HEK293 (cell line): Measurements from ENCODE around the gene NEK2.
"Not testable (repeated sequence)": the region's sequence is repeated elsewhere in the genome, so short reads cannot be mapped to it uniquely, and the experiment has no call there.

Experiments
- CTCF ChIA-PET: fragments of 350-600 bp; formaldehyde crosslinking; extraction: SDS; loops from one replicate; lab custom pipeline; 2021; ENCODE audit warnings: antibody characterized with exemption; lab: Yijun Ruan, JAX
- POLR2A ChIA-PET: fragments of 300-600 bp; formaldehyde crosslinking; extraction: SDS; loops from one replicate; lab custom pipeline; 2020; ENCODE audit warnings: antibody characterized with exemption, inconsistent platforms; lab: Yijun Ruan, JAX
- H3K27ac ChIP-seq: fragments of 200-500 bp; sonication (Bioruptor generic); 2 replicates; pipeline ENCODE4 v1.5.1; 2014; ENCODE audit warnings: low read depth, low read length, control low read depth, inconsistent platforms; ENCODE audit errors: extremely low read depth
- H3K36me3 ChIP-seq, 2 experiments: fragments of 200-500 bp in 1 of 2; sonication (Bioruptor generic) in 1 of 2; 1 replicate in 1 of 2; 2 replicates in 1 of 2; pipeline ENCODE4 v1.5.1; 2014 to 2017; ENCODE audit warnings: inconsistent platforms in 2 of 2, low read length in 2 of 2; ENCODE audit not compliant: control insufficient read depth in 2 of 2, insufficient read depth in 1 of 2
- H3K4me1 ChIP-seq: fragments of 200-500 bp; sonication (Bioruptor generic); 2 replicates; pipeline ENCODE4 v1.5.1; 2014; ENCODE audit warnings: mild to moderate bottlenecking, low read length, inconsistent platforms; ENCODE audit not compliant: control insufficient read depth, insufficient read depth
- H3K4me3 ChIP-seq: 2 replicates; pipeline ENCODE4 v1.5.1; 2011; ENCODE audit warnings: low read depth, mild to moderate bottlenecking, control low read depth, low read length, moderate library complexity
- H3K9me3 ChIP-seq: fragments of 200-500 bp; sonication (Bioruptor generic); 2 replicates; pipeline ENCODE4 v1.5.1; 2014; ENCODE audit warnings: low read depth, low read length, inconsistent platforms; ENCODE audit not compliant: control insufficient read depth, insufficient read depth
- OVOL3 ChIP-seq: fragments of 450-650 bp; formaldehyde crosslinking; IDR thresholded peaks from 2 replicates; pipeline ENCODE4 v1.5.1; 2016; ENCODE audit warnings: missing biosample characterization, missing genetic modification characterization
- PRDM1 ChIP-seq: fragments of 450-650 bp; formaldehyde crosslinking; IDR thresholded peaks from 2 replicates; pipeline ENCODE4; 2016; ENCODE audit warnings: missing biosample characterization, missing genetic modification characterization
- SCRT2 ChIP-seq: fragments of 450-650 bp; formaldehyde crosslinking; IDR thresholded peaks from 2 replicates; pipeline ENCODE4 v1.5.1; 2016; ENCODE audit warnings: missing biosample characterization, missing genetic modification characterization
- ZBTB20 ChIP-seq: fragments of 450-650 bp; formaldehyde crosslinking; IDR thresholded peaks from 2 replicates; pipeline ENCODE4 v1.5.1; 2016; ENCODE audit warnings: missing biosample characterization, missing genetic modification characterization
- ZNF114 ChIP-seq: fragments of 450-650 bp; formaldehyde crosslinking; IDR thresholded peaks from 2 replicates; pipeline ENCODE4 v1.5.0; 2017; ENCODE audit warnings: missing biosample characterization, missing genetic modification characterization
- ZNF214 ChIP-seq: fragments of 450-650 bp; formaldehyde crosslinking; IDR thresholded peaks from 2 replicates; pipeline ENCODE4 v1.5.1; 2017; ENCODE audit warnings: missing biosample characterization, mild to moderate bottlenecking, missing genetic modification characterization, borderline replicate concordance
- ZNF292 ChIP-seq: fragments of 450-650 bp; formaldehyde crosslinking; IDR thresholded peaks from 2 replicates; pipeline ENCODE4 v1.5.1; 2016; ENCODE audit warnings: low read depth, missing biosample characterization, missing genetic modification characterization, borderline replicate concordance
- ZNF366 ChIP-seq: fragments of 450-650 bp; formaldehyde crosslinking; conservative IDR thresholded peaks from 2 replicates; pipeline ENCODE4 v1.5.1; 2016; ENCODE audit warnings: missing biosample characterization, missing genetic modification characterization
- ZNF544 ChIP-seq: fragments of 450-650 bp; formaldehyde crosslinking; IDR thresholded peaks from 2 replicates; pipeline ENCODE4 v1.5.0; 2017; ENCODE audit warnings: missing biosample characterization, missing genetic modification characterization
- ZNF785 ChIP-seq: fragments of 450-650 bp; formaldehyde crosslinking; IDR thresholded peaks from 2 replicates; pipeline ENCODE4 v1.5.1; 2016; ENCODE audit warnings: missing biosample characterization, missing genetic modification characterization
- ZNF791 ChIP-seq: fragments of 450-650 bp; formaldehyde crosslinking; IDR thresholded peaks from 2 replicates; pipeline ENCODE4 v1.5.1; 2016; ENCODE audit warnings: missing biosample characterization, missing genetic modification characterization
- TF ChIP-seq, protein P1 (sequence below): fragments of 450-650 bp; formaldehyde crosslinking; IDR thresholded peaks from 2 replicates; pipeline ENCODE4 v1.5.1; 2016; ENCODE audit warnings: missing biosample characterization, missing genetic modification characterization
- TF ChIP-seq, protein P2 (sequence below): fragments of 450-650 bp; formaldehyde crosslinking; IDR thresholded peaks from 2 replicates; pipeline ENCODE4 v1.5.1; 2017; ENCODE audit warnings: missing biosample characterization, missing genetic modification characterization
- TF ChIP-seq, protein P3 (sequence below): fragments of 450-650 bp; formaldehyde crosslinking; IDR thresholded peaks from 2 replicates; pipeline ENCODE4 v1.5.1; 2017; ENCODE audit warnings: missing biosample characterization, missing genetic modification characterization

Gene NEK2

DNA sequence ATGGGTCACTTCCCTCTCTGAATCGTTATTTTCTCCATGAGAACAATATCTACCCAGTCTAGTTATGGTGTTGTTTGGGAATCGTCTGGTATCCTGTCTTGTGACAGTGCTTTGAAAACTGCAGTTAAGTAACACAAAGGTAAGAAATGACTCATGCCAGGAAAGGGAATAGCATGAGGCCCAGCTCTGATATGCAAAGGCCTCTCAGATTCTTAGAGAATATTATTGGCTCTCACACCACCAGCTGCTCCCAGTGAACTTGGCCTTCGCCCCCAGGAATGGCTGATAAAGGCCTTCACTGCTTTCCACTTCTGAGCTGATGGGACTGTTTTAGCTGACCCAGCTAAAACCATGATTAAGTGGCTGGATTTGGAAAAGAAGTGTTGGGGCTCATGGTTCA is 27.1 kb downstream of the NEK2 start (continued):
- TF ChIP-seq, protein P1, sequence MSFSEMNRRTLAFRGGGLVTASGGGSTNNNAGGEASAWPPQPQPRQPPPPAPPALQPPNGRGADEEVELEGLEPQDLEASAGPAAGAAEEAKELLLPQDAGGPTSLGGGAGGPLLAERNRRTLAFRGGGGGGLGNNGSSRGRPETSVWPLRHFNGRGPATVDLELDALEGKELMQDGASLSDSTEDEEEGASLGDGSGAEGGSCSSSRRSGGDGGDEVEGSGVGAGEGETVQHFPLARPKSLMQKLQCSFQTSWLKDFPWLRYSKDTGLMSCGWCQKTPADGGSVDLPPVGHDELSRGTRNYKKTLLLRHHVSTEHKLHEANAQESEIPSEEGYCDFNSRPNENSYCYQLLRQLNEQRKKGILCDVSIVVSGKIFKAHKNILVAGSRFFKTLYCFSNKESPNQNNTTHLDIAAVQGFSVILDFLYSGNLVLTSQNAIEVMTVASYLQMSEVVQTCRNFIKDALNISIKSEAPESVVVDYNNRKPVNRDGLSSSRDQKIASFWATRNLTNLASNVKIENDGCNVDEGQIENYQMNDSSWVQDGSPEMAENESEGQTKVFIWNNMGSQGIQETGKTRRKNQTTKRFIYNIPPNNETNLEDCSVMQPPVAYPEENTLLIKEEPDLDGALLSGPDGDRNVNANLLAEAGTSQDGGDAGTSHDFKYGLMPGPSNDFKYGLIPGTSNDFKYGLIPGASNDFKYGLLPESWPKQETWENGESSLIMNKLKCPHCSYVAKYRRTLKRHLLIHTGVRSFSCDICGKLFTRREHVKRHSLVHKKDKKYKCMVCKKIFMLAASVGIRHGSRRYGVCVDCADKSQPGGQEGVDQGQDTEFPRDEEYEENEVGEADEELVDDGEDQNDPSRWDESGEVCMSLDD (tag by site-specific recombination), result no peak
- TF ChIP-seq, all 188 proteins: peak for 0

DNA sequence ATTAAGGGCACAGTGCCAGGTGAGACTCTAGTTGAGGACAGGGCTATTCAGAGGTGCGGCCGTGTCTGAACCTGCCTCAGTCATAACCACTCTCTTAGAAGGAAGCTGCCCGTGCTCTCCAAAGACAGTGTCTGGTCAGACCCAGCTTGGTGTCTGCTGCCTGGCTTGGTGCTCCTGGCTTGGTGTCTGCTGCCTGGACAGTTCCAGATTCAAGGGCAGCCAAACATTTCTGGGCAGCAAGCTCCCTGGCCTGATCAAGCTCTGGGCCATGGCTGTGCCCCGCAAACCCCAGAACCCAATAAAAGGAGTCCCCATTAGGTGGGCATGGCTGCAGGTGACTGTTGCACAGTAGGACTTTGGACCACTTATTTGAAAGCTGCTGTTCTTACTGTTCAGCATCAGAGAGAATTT is 27.7 kb downstream of the NEK2 start:
- TF ChIP-seq ZNF544 (tag by site-specific recombination), result no peak
- TF ChIP-seq, protein P2, sequence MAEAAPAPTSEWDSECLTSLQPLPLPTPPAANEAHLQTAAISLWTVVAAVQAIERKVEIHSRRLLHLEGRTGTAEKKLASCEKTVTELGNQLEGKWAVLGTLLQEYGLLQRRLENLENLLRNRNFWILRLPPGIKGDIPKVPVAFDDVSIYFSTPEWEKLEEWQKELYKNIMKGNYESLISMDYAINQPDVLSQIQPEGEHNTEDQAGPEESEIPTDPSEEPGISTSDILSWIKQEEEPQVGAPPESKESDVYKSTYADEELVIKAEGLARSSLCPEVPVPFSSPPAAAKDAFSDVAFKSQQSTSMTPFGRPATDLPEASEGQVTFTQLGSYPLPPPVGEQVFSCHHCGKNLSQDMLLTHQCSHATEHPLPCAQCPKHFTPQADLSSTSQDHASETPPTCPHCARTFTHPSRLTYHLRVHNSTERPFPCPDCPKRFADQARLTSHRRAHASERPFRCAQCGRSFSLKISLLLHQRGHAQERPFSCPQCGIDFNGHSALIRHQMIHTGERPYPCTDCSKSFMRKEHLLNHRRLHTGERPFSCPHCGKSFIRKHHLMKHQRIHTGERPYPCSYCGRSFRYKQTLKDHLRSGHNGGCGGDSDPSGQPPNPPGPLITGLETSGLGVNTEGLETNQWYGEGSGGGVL (tag by site-specific recombination), result no peak
- TF ChIP-seq ZNF791, result no peak
- 0 out of 2 replicates have a peak, but pooled peaks have one; percentile 9 for TF ChIP-seq SCRT2 (tag by site-specific recombination)
- TF ChIP-seq, all 188 proteins: peak for 1
- no peak overlapping the region for H3K4me3 ChIP-seq
- ChIA-PET CTCF (interaction anchor here (0.7 to 2.4 kb wide), 4 partner anchors 8 to 134 kb away, joined by 3 to 13 read pairs (median 4); no protein-coding TSS in a partner anchor), POLR2A (interaction anchor here (0.6 kb wide), 1 partner anchor 393 kb away, joined by 3 read pairs; no protein-coding TSS in a partner anchor)
- H3K4me1 ChIP-seq, result peaks cover 8% of the 10 kb centered on the region
- H3K27ac ChIP-seq, result no peak overlapping the region
- no peaks in the 10 kb centered on the region for H3K36me3 ChIP-seq
- H3K9me3 ChIP-seq, result no peaks in the 10 kb centered on the region

DNA sequence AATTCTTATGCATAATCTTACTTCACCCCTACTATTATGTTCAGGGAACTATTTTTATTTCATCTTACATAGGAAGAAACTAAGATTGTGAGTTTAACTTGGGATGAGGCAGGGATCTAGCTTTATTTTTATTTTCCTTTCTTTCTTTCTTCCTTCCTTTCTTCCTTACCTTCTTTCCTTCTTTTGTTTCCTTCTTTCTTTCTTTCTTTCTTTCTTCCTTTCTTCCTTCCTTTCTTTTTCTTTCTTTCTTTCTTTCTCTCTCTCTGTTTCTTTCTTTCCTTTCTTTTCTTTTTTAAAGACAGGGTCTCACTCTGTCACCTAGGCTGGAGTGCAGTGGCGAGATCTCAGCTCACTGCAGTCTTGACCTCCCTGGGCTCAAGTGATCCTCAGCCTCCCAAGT is 28.9 kb downstream of the NEK2 start:
- Histone ChIP-seq H3K4me1 (peaks cover 8% of the 10 kb centered on the region), H3K4me3 (no peak overlapping the region)
- TF ChIP-seq ZNF785 (tag by site-specific recombination) (no peak), PRDM1 (tag by site-specific recombination) (peak; percentile 31; the same call in 1 of the 2 replicates), ZNF366 (tag by site-specific recombination) (peak; percentile 92), ZNF214 (no peak)
- TF ChIP-seq, all 188 proteins: peak for 2
- POLR2A ChIA-PET, result interaction anchor here (0.6 kb wide), 1 partner anchor 257 kb away, joined by 3 read pairs; no protein-coding TSS in a partner anchor
- H3K27ac ChIP-seq, result no peak overlapping the region
- CTCF ChIA-PET, result interaction anchor here (0.6 to 2.4 kb wide), 3 partner anchors 9 to 364 kb away, joined by 3 to 13 read pairs (median 4); no protein-coding TSS in a partner anchor
- H3K9me3 ChIP-seq, result no peaks in the 10 kb centered on the region
- H3K36me3 ChIP-seq, result no peaks in the 10 kb centered on the region

DNA sequence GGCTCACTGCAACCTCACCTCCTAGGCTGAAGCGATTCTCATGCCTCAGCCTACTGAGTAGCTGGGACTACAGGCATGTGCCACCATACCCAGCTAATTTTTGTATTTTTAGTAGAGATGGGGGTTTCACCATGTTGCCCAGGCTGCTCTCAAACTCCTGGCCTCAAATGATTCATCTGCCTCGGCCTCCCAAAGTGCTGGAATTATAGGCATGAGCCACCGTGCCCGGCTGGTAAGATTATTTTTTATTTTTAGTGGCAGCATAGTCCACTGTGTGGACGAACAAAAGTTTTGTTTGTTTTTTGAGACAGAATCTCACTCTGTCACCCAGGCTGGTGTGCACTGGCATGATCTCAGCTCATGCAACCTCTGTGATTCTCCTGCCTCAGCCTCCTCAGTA is 29.8 kb downstream of the NEK2 start:
- POLR2A ChIA-PET, result not testable (repeated sequence)
- CTCF ChIA-PET, result interaction anchor here (1.1 kb wide), 1 partner anchor 9 kb away, joined by 7 read pairs; no protein-coding TSS in a partner anchor

DNA sequence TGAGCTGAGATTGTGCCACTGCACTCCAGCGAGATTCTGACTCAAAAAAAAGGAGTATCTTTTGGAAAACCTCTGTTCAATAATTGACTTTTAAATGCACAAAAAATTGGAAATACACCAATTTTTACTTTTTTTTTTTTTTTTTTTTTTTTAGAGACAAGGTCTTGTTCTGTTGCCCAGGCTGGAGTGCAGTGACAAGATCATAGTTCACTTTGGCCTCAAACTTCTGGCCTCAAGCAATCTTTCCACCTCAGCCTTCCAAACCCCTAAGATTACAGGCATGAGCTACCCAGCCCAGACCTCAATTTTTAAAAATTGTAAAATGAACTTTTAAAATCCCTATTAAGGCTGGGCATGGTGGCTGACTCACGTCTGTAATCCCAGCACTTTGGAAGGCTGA is 30.8 kb downstream of the NEK2 start:
- H3K4me1 ChIP-seq, result peaks cover 8% of the 10 kb centered on the region
- CTCF ChIA-PET, result interaction anchor here (2.5 kb wide), 1 partner anchor 10 kb away, joined by 17 read pairs; no protein-coding TSS in a partner anchor
- H3K9me3 ChIP-seq, result no peaks in the 10 kb centered on the region
- POLR2A ChIA-PET, result no interaction called here
- H3K4me3 ChIP-seq, result no peak overlapping the region
- no peak overlapping the region for H3K27ac ChIP-seq
- no peaks in the 10 kb centered on the region for H3K36me3 ChIP-seq
- TF ChIP-seq OVOL3 (tag by site-specific recombination) (no peak), ZBTB20 (tag by site-specific recombination) (no peak), ZNF292 (tag by site-specific recombination) (no peak), ZNF366 (tag by site-specific recombination) (no peak), ZNF114 (no peak)
- TF ChIP-seq, protein P3, sequence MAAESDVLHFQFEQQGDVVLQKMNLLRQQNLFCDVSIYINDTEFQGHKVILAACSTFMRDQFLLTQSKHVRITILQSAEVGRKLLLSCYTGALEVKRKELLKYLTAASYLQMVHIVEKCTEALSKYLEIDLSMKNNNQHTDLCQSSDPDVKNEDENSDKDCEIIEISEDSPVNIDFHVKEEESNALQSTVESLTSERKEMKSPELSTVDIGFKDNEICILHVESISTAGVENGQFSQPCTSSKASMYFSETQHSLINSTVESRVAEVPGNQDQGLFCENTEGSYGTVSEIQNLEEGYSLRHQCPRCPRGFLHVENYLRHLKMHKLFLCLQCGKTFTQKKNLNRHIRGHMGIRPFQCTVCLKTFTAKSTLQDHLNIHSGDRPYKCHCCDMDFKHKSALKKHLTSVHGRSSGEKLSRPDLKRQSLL (tag by site-specific recombination), result no peak

More for the DNA sequence above, 29.8 kb downstream of the NEK2 start:
- H3K36me3 ChIP-seq, H3K27ac ChIP-seq, H3K4me1 ChIP-seq, H3K9me3 ChIP-seq, H3K4me3 ChIP-seq: not testable (repeated sequence)
